Fibroblast of lung (primary cell): Measurements from ENCODE around the gene PPM1A. TPM values are rescaled to one million over a fixed set of nuclear protein-coding genes. Genes with fewer than 3 reads are reported as not detected.

ENCODE experiments used
- DNase-seq, 2 donors: peaks; one replicate each; pipeline versions ENCODE4 v3.0.0 to v3.0.0-alpha.2; 2010; ENCODE audit warnings: low read depth in 2 of 2
- H2AFZ ChIP-seq: 2 replicates; pipeline ENCODE4 v1.5.1; 2012; ENCODE audit warnings: low read length, control low read depth, inconsistent platforms
- H3K27ac ChIP-seq: 2 replicates; pipeline ENCODE4 v1.5.1; 2011; ENCODE audit warnings: low read length, control low read depth; ENCODE audit not compliant: insufficient read depth
- H3K27me3 ChIP-seq: 2 replicates; pipeline ENCODE4 v1.5.1; 2011; ENCODE audit warnings: mild to moderate bottlenecking, low read length; ENCODE audit not compliant: control insufficient read depth, insufficient read depth
- H3K36me3 ChIP-seq: 2 replicates; pipeline ENCODE4 v1.5.1; 2011; ENCODE audit warnings: low read length; ENCODE audit not compliant: control insufficient read depth, insufficient read depth
- H3K4me1 ChIP-seq: 2 replicates; pipeline ENCODE4 v1.5.1; 2011; ENCODE audit warnings: low read length; ENCODE audit not compliant: control insufficient read depth, insufficient read depth; ENCODE audit errors: extremely low read depth
- H3K4me2 ChIP-seq: 2 replicates; pipeline ENCODE4 v1.5.1; 2011; ENCODE audit warnings: low read length, control low read depth; ENCODE audit not compliant: insufficient read depth; ENCODE audit errors: extremely low read depth
- H3K4me3 ChIP-seq, 4 experiments: fragments of 200-600 bp in 1 of 4; sonication (generic) in 1 of 4; replicated peaks in 1 of 4; 2 replicates each; pipeline ENCODE4 v1.5.1; 2011 to 2016; ENCODE audit warnings: low read length in 4 of 4, low read depth in 3 of 4, mild to moderate bottlenecking in 3 of 4, control low read depth in 2 of 4, inconsistent platforms in 1 of 4, mixed read lengths in 1 of 4; ENCODE audit not compliant: insufficient read depth in 1 of 4; ENCODE audit errors: control extremely low read depth in 1 of 4
- H3K79me2 ChIP-seq: 2 replicates; pipeline ENCODE4 v1.5.1; 2012; ENCODE audit warnings: mild to moderate bottlenecking, low read length, inconsistent platforms; ENCODE audit not compliant: control insufficient read depth, insufficient read depth
- H3K9ac ChIP-seq: 2 replicates; pipeline ENCODE4 v1.5.1; 2011; ENCODE audit warnings: mild to moderate bottlenecking, low read length, control low read depth; ENCODE audit not compliant: insufficient read depth
- H3K9me3 ChIP-seq: 2 replicates; pipeline ENCODE4 v1.5.1; 2012; ENCODE audit warnings: low read depth, low read length; ENCODE audit not compliant: control insufficient read depth, insufficient read depth
- H4K20me1 ChIP-seq: 2 replicates; pipeline ENCODE4 v1.5.1; 2011; ENCODE audit warnings: low read length; ENCODE audit not compliant: control insufficient read depth, insufficient read depth; ENCODE audit errors: extremely low read depth
- CTCF ChIP-seq, 2 donors: IDR thresholded peaks in 1 of 2; conservative IDR thresholded peaks in 1 of 2; 1 replicate in 1 of 2; 2 replicates in 1 of 2; pipeline ENCODE4 v1.5.1; 2011 to 2012; ENCODE audit warnings: low read length in 2 of 2, control low read depth in 1 of 2, inconsistent platforms in 1 of 2, low read depth in 1 of 2, mild to moderate bottlenecking in 1 of 2
- EZH2 ChIP-seq: IDR thresholded peaks from 2 replicates; pipeline ENCODE4 v1.5.1; 2012; ENCODE audit warnings: low read length, control low read depth, mild to moderate bottlenecking; ENCODE audit errors: missing control alignments
- polyA plus RNA-seq, 2 donors: library from polyadenylated mRNA; depleted of rRNA in 1 of 2; stranded (reverse) in 1 of 2; unstranded in 1 of 2; fragments of >200 nt; gene quantifications; 2 replicates each; pipeline ENCODE4 v1.2.1, GENCODE V29; 2011 to 2012; ENCODE audit warnings: missing spikeins in 1 of 2
- total RNA-seq: library from RNA; depleted of rRNA; stranded (reverse); fragments of >200 nt; gene quantifications from 2 replicates; pipeline ENCODE4 v1.2.1, GENCODE V29; 2014

PPM1A gene
- total and polyA plus RNA-seq, 2 donors (not counting 1 experiment from before 2014, with no cell fraction given): 25.9 to 51.3 TPM

- Histone ChIP-seq H3K27ac (no peak overlapping the region), H3K36me3 (no peaks in the 10 kb centered on the region), H3K4me3 (no peak overlapping the region), H3K4me1 (no peaks in the 10 kb centered on the region), H3K27me3 (no peaks in the 10 kb centered on the region), H3K4me2 (no peak overlapping the region), H3K9me3 (no peaks in the 10 kb centered on the region), H3K9ac (no peak overlapping the region), H2AFZ (no peak overlapping the region), H4K20me1 (no peaks in the 10 kb centered on the region), H3K79me2 (no peaks in the 10 kb centered on the region)
- TF ChIP-seq CTCF (conservative IDR thresholded peaks at IDR 0.05 in 1 of 2, IDR thresholded peaks at IDR 0.05 in 1 of 2; ENCODE audit: low read depth in 1 of 2, low read length in 2 of 2) (no peak), EZH2 (no peak)
- DNase-seq: no peak
Observed at GRCh38 chr14:60214003-60214402, 35.0 kb upstream of the PPM1A start.

GRCh38 chr14:60214415-60215126 lies 34.5 kb upstream of the PPM1A start:
- Histone ChIP-seq H3K9me3 (no peaks in the 10 kb centered on the region), H3K79me2 (no peaks in the 10 kb centered on the region), H3K4me3 (no peak overlapping the region), H4K20me1 (no peaks in the 10 kb centered on the region), H3K4me1 (no peaks in the 10 kb centered on the region), H3K27ac (no peak overlapping the region), H2AFZ (no peak overlapping the region), H3K9ac (no peak overlapping the region), H3K36me3 (no peaks in the 10 kb centered on the region), H3K4me2 (no peak overlapping the region), H3K27me3 (no peaks in the 10 kb centered on the region)
- TF ChIP-seq EZH2: no peak
- no peak for TF ChIP-seq CTCF (conservative IDR thresholded peaks at IDR 0.05 in 1 of 2, IDR thresholded peaks at IDR 0.05 in 1 of 2; ENCODE audit: low read depth in 1 of 2, low read length in 2 of 2)
- DNase-seq: no peak

DNA sequence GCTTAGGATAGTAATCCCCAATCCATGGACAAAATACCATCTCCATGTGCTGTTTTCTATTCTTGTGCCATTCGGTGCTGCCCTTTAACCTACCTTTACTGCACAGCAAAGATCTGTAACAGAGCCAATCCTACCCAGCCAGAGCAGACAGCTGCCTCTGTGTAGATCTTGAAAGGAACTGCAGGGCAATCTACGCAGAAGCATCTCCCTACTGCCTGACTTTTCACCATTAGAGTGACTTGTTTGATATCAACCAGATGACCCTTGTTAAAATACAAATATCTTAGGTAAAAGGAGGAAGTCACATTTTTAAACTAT lies 33.9 kb upstream of the PPM1A start:
- DNase-seq: no peak

More for the DNA sequence above, 33.9 kb upstream of the PPM1A start:
- Histone ChIP-seq H3K9ac (no peak overlapping the region), H3K4me3 (no peak overlapping the region), H3K36me3 (no peaks in the 10 kb centered on the region), H2AFZ (no peak overlapping the region), H3K79me2 (no peaks in the 10 kb centered on the region), H3K27me3 (no peaks in the 10 kb centered on the region), H3K27ac (no peak overlapping the region), H4K20me1 (no peaks in the 10 kb centered on the region), H3K4me2 (no peak overlapping the region), H3K9me3 (no peaks in the 10 kb centered on the region), H3K4me1 (no peaks in the 10 kb centered on the region)
- TF ChIP-seq CTCF (conservative IDR thresholded peaks at IDR 0.05 in 1 of 2, IDR thresholded peaks at IDR 0.05 in 1 of 2; ENCODE audit: low read depth in 1 of 2, low read length in 2 of 2) (no peak), EZH2 (no peak)
